GM12878 (cell line): ENCODE results near the gene UQCC5. TPM values are rescaled to one million over a fixed set of nuclear protein-coding genes. Genes with fewer than 3 reads are reported as not detected.
A peak's percentile ranks its signal among the peaks of the same experiment; 100 is the strongest.

ENCODE experiments used
- ATAC-seq: fragments of 200-7000 bp; cut with Tn5 transposase; 3 replicates; pipeline ENCODE4 v1.9.1; 2020; ENCODE audit warnings: mild to moderate bottlenecking, moderate library complexity
- BruUV-seq: library from RNA; stranded (reverse); fragments of 400-500 nt; replicated peaks from 2 replicates; lab custom pipeline; 2021; lab: Mats Ljungman, UMichigan
- CTCF ChIA-PET: fragments of 300-600 bp; sonication (Branson Sonifier 250); formaldehyde crosslinking; extraction: SDS; loops from one replicate; lab custom pipeline; 2021; ENCODE audit warnings: inconsistent platforms; lab: Yijun Ruan, JAX
- POLR2A ChIA-PET: fragments of 350-600 bp; formaldehyde crosslinking; extraction: SDS; loops from one replicate; lab custom pipeline; 2021; ENCODE audit warnings: inconsistent platforms; lab: Charles Lee
- RAD21 ChIA-PET: fragments of 300-600 bp; sonication (Branson Sonifier 250); formaldehyde crosslinking; loops from one replicate; lab custom pipeline; 2023; ENCODE audit warnings: antibody characterized with exemption; ENCODE audit not compliant: unreplicated experiment; lab: Charles Lee
- SMC1A ChIA-PET: fragments of 300-600 bp; sonication (Branson Sonifier 250); formaldehyde crosslinking; loops from one replicate; lab custom pipeline; 2023; ENCODE audit not compliant: unreplicated experiment, uncharacterized antibody; lab: Charles Lee
- DNase-seq: peaks from one replicate; pipeline ENCODE4 v3.0.0-alpha.2; 2011; ENCODE audit warnings: low read depth, low spot score
- FAIRE-seq: peaks from 3 replicates; lab custom pipeline; 2011; peaks lifted over from hg19 to GRCh38; lab: Jason Lieb, UNC
- H2AFZ ChIP-seq: 2 replicates; pipeline ENCODE4 v1.6.0; 2011; ENCODE audit warnings: low read depth, low read length, control low read depth; ENCODE audit not compliant: control insufficient read depth
- H3K27ac ChIP-seq: 2 replicates; pipeline ENCODE4 v1.5.1; 2011; ENCODE audit warnings: control low read depth; ENCODE audit not compliant: control insufficient read depth, insufficient read depth
- H3K27me3 ChIP-seq, 2 experiments: replicated peaks in 1 of 2; 2 replicates each; pipeline versions ENCODE4 v1.6.0 to v1.6.1; 2011; ENCODE audit warnings: low read length in 1 of 2; ENCODE audit not compliant: control insufficient read depth in 2 of 2, insufficient read depth in 2 of 2
- H3K36me3 ChIP-seq, 2 experiments: 2 replicates each; pipeline ENCODE4 v1.5.1; 2011; ENCODE audit warnings: low read length in 1 of 2; ENCODE audit not compliant: control insufficient read depth in 2 of 2, insufficient read depth in 2 of 2
- H3K4me1 ChIP-seq: 2 replicates; pipeline ENCODE4 v1.6.1; 2011; ENCODE audit warnings: mild to moderate bottlenecking, low read length, moderate library complexity, mixed read lengths; ENCODE audit not compliant: control insufficient read depth, insufficient read depth
- H3K4me2 ChIP-seq: 2 replicates; pipeline ENCODE4 v1.6.0; 2011; ENCODE audit warnings: control low read depth; ENCODE audit not compliant: control insufficient read depth, insufficient read depth
- H3K4me3 ChIP-seq: fragments of 200-600 bp; sonication (generic); 2 replicates; pipeline ENCODE4 v1.5.1; 2016
- H3K79me2 ChIP-seq: 2 replicates; pipeline ENCODE4 v1.6.0; 2011; ENCODE audit warnings: low read length; ENCODE audit not compliant: control insufficient read depth, insufficient read depth
- H3K9ac ChIP-seq: 2 replicates; pipeline ENCODE4 v1.8.0; 2011; ENCODE audit warnings: low read length, control low read depth, mixed read lengths; ENCODE audit not compliant: control insufficient read depth, insufficient read depth
- H3K9me3 ChIP-seq: replicated peaks from 3 replicates; pipeline ENCODE4 v1.5.1; 2011; ENCODE audit warnings: mild to moderate bottlenecking, low read length; ENCODE audit not compliant: control insufficient read depth, insufficient read depth
- H4K20me1 ChIP-seq: 2 replicates; pipeline ENCODE4 v1.6.0; 2011; ENCODE audit not compliant: control insufficient read depth, insufficient read depth
- ATF7 ChIP-seq: fragments of 450-650 bp; IDR thresholded peaks from 2 replicates; pipeline ENCODE4 v1.6.1; 2016; ENCODE audit warnings: low read depth, mild to moderate bottlenecking
- ZBED1 ChIP-seq: IDR thresholded peaks from 2 replicates; pipeline ENCODE4 v1.6.1; 2016; ENCODE audit warnings: borderline replicate concordance
- ZNF622 ChIP-seq: fragments of 450-650 bp; IDR thresholded peaks from 2 replicates; pipeline ENCODE4 v1.6.1; 2017; ENCODE audit warnings: mild to moderate bottlenecking, inconsistent platforms
- WGBS: methylation state at CpG from one replicate; pipeline ENCODE4 v1.1.6; 2016; ENCODE audit warnings: low lambda C conversion rate; ENCODE audit not compliant: insufficient replicate concordance, insufficient coverage; ENCODE audit errors: missing lambda C conversion rate; 5-methylcytosine and 5-hydroxymethylcytosine counted together
- in situ Hi-C: fragments of 300-500 bp; cut with MboI; formaldehyde crosslinking; loops from 9 replicates; pipeline ENCODE4 v1.14.3; 2018; ENCODE audit warnings: mixed read lengths
- intact Hi-C: fragments of 100-400 bp; cut with micrococcal nuclease; formaldehyde crosslinking; loops from one replicate; pipeline ENCODE4 v1.14.2; 2022; ENCODE audit not compliant: unreplicated experiment
- polyA plus RNA-seq, 11 experiments: library from polyadenylated mRNA; depleted of rRNA in 4 of 11; unstranded in 6 of 11; stranded (reverse) in 5 of 11; fragments of >200 nt; fragmentation: Nextera tagmentation in 4 of 11; fragmentation: Illumina TruSeq in 1 of 11; extraction: Ambion mirVana in 4 of 11; extraction: Trizol in 1 of 11; gene quantifications; 1 replicate in 1 of 11; 2 replicates in 10 of 11; pipeline versions ENCODE4 v1.2.1 to v1.2.3, GENCODE V29; 2011 to 2016; ENCODE audit warnings: inconsistent platforms in 2 of 11, missing spikeins in 2 of 11, low read depth in 1 of 11
- total RNA-seq, 4 experiments: library from RNA; depleted of rRNA in 3 of 4; stranded (reverse); fragments of >200 nt in 3 of 4; fragmentation: Illumina TruSeq in 1 of 4; extraction: Trizol in 1 of 4; gene quantifications; 2 replicates each; pipeline versions ENCODE4 v1.2.1 to v1.2.3, GENCODE V29; 2013 to 2021
- TF ChIP-seq, protein P1 (sequence below): fragments of 450-650 bp; IDR thresholded peaks from 2 replicates; pipeline ENCODE4 v1.6.1; 2017; ENCODE audit warnings: low read depth, mild to moderate bottlenecking, moderate library complexity

The UQCC5 gene
- total and polyA plus RNA-seq, 10 of the 15 experiments (the other 5 are each of a cell fraction or from before 2014, with no cell fraction given), result 15.1 to 84.8 (median 28.0) TPM

DNA sequence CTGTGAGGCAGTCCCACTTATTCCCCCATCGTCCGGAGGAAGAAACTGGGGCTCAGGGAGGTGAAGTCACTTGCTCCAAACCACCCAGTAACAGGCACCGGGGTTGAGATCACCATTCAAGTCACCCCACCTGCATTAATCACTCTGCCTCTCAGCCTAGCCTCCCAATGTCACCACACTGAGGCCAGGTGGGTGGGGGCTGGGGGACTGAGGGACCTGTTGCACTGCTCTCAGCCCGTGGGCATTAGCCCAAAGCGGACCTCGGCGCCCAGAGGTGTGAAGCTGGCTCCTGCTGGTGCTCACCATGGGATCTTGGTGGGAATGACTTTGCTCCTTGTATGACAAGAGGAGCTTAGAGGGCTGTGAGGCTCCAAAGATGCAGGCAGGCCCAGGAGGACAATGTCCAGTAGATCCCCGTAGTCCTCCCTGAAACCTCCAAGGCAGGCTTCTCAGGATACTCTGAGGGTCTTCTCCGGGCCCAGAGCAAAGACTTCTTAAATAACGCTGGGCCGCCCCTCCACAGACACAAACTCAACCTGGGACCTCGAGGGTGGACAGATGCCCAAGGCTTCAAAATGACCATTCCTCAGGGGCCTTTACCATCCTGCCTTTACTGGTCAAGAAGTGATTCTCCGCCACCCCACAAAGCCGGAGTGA, 4.4 kb upstream of the UQCC5 start:
- TSS peak; percentile 81 for BruUV-seq
- ChIA-PET RAD21 (interaction anchor here (0.5 kb wide), 1 partner anchor 1032 kb away, joined by 3 read pairs; no protein-coding TSS in a partner anchor), CTCF (interaction anchor here (0.6 kb wide), 1 partner anchor 32 kb away, joined by 3 read pairs; no protein-coding TSS in a partner anchor), POLR2A (interaction anchor here (0.6 to 1.0 kb wide), 3 partner anchors 9 to 239 kb away, joined by 3 to 4 read pairs (median 3); partner anchors contain the start of gene NEK4), SMC1A (no interaction called here)
- Histone ChIP-seq H3K4me2 (peak overlapping the region; percentile 92), H3K79me2 (peaks cover 34% of the 10 kb centered on the region), H3K4me3 (peak overlapping the region; percentile 81), H3K9ac (peak overlapping the region; percentile 74), H4K20me1 (no peaks in the 10 kb centered on the region), H2AFZ (0 out of 2 replicates have a peak overlapping the region, but pooled peaks have one; percentile 13), H3K4me1 (peaks cover 13% of the 10 kb centered on the region), H3K36me3 (peaks cover 0 to 10% of the 10 kb centered on the region in 2 experiments; a peak in 2 of 4 replicates), H3K27me3 (no peaks in the 10 kb centered on the region), H3K27ac (peak overlapping the region; percentile 36), H3K9me3 (no peaks in the 10 kb centered on the region)
- DNase-seq (no peak), ATAC-seq (no peak), FAIRE-seq (no peak)
- WGBS, result 57% methylated on average over 14 of the region's 14 CpGs
- in situ Hi-C loops (no loop called here), intact Hi-C loops (no loop called here)
- TF ChIP-seq ZNF622 (no peak), ZBED1 (0 out of 2 replicates have a peak, but pooled peaks have one; percentile 10), ATF7 (0 out of 2 replicates have a peak, but pooled peaks have one; percentile 60)
- TF ChIP-seq, protein P1, sequence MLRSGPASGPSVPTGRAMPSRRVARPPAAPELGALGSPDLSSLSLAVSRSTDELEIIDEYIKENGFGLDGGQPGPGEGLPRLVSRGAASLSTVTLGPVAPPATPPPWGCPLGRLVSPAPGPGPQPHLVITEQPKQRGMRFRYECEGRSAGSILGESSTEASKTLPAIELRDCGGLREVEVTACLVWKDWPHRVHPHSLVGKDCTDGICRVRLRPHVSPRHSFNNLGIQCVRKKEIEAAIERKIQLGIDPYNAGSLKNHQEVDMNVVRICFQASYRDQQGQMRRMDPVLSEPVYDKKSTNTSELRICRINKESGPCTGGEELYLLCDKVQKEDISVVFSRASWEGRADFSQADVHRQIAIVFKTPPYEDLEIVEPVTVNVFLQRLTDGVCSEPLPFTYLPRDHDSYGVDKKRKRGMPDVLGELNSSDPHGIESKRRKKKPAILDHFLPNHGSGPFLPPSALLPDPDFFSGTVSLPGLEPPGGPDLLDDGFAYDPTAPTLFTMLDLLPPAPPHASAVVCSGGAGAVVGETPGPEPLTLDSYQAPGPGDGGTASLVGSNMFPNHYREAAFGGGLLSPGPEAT, result peak; percentile 27; the same call in 1 of the 2 replicates
